Occipital lobe (tissue), 2 donors: ENCODE measurements around the gene MPRIP. TPM values are rescaled to one million over a fixed set of nuclear protein-coding genes. Genes with fewer than 3 reads are reported as not detected.
A peak's percentile ranks its signal among the peaks of the same experiment; 100 is the strongest.

Source experiments
- DNase-seq: peaks from one replicate; lab custom pipeline; 2025; lab: John Stamatoyannopoulos, UW
- total RNA-seq: library from RNA; depleted of rRNA; stranded (reverse); fragments of >200 nt; gene quantifications from one replicate; pipeline ENCODE4 v1.2.3, GENCODE V29; 2014

MPRIP gene
- total RNA-seq, 1 donor from 2014 or later = 126 TPM

DNA sequence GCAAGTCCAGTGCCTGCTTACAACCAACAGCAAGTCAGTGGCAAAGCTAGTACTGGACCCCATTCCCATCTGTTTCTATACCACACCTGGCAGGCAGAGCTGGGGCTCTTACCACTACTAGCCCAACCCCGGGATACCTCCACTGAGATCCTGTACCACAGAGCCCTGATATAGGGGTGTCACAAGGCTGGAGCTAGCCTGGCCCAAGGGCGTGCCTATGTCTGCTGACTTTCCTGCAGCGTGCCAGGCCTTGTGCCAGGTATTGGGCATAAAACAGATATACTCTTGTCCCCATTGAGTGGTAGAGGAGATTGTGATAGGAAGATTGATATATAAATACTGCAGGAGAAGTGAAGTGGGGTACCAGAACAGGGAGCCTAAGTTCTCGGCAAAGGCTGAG lies 119.5 kb downstream of the MPRIP start:
- no peak for DNase-seq

DNA sequence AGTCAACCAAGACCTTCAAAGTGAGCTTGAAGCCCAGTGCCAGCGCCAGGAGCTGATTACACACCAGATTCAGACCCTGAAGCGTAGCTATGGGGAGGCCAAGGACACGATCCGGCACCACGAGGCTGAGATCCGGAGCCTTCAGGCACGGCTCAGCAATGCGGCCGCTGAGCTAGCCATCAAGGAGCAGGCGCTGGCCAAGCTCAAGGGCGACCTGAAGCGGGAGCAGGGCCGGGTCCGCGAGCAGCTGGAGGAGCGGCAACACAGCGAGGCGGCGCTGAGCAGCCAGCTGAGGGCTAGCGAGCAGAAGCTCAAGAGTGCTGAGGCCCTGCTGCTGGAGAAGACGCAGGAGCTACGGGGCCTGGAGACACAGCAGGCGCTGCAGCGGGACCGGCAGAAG lies 121.9 kb downstream of the MPRIP start:
- no peak for DNase-seq

- DNase-seq = no peak
Observed at GRCh38 chr17:17164676-17165075, 122.4 kb downstream of the MPRIP start.

GRCh38 chr17:17165666-17166308 lies 123.5 kb downstream of the MPRIP start:
- no peak for DNase-seq

- no peak for DNase-seq
Observed at GRCh38 chr17:17166446-17166845, 124.2 kb downstream of the MPRIP start.

GRCh38 chr17:17167356-17167755 lies 125.1 kb downstream of the MPRIP start:
- no peak for DNase-seq

- DNase-seq = no peak
Observed at GRCh38 chr17:17167986-17168385, 125.7 kb downstream of the MPRIP start.

DNA sequence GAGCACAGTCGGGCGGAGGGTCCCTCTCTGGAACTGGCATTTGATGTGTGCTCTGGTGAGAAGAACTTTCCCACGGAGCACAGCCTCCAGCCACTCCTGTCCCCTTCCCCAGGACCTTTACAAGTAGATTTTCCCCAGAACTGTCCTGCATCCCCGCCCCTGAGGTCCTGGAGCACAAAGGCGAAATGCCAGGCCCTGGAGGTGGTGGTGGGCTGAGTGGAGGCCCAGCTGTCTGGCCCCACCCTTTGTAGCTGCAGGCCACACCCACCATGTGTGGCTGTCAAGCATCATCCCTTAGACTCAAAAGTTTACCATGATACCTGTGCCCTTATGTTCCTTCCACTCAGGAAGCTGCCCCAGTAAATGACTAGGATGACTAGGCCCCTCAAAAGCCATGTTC lies 126.1 kb downstream of the MPRIP start:
- DNase-seq = no peak

- no peak for DNase-seq
Observed at GRCh38 chr17:17169396-17169795, 127.1 kb downstream of the MPRIP start.

DNA sequence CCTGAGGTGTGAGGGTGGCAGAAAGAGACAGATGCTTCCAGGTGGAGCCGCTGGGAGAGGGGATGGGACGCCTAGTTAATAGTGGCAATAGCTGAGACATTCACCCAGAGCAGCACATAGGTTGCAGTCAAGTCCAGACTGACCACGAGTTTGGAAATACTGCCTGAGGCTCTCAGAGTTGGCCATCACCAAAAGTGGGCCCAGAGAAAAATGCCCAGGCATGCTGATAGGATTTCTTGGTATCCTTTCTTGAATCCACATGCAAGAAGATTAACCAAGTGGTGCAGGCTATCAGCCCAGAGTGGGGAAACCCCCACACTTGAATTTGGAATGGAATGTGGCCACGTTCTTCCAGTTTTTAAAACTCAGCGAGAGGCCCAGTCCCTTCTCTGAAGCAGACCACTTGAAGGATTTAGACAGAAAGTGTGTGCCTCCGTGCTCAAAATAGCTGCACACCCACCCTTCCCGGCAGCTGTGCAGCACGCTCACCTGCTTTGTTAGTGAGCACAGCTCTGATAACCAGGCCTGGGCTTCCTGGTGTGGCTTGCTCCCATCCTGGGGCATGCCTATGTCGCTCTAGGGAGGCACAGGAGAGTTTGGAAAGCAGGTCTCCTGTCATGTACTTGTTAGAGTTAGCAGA lies 128.2 kb downstream of the MPRIP start:
- DNase-seq = no peak

DNA sequence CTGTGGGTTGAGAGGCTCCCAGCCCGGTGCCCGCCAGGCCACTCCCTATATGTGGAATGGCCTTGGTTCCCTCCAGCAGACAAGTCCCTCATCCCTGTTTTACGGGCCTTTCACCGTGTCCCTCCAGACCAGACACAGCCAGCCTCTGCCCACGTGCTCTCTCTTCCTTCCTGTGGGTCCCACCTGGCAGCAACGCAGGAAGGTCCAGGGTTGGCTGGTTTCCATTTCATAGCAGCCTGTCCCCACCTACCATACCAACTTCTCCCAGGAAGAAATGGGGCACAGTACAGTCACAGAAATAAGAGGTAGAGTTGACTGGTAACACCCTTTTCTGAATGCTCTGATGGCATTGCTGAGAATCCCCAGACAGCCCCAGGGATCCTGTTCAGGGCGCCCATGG lies 128.9 kb downstream of the MPRIP start:
- no peak for DNase-seq

- no peak for DNase-seq
Observed at GRCh38 chr17:17172001-17172939, 130.0 kb downstream of the MPRIP start.

- DNase-seq = no peak
Observed at GRCh38 chr17:17172990-17173389, 130.7 kb downstream of the MPRIP start.

DNA sequence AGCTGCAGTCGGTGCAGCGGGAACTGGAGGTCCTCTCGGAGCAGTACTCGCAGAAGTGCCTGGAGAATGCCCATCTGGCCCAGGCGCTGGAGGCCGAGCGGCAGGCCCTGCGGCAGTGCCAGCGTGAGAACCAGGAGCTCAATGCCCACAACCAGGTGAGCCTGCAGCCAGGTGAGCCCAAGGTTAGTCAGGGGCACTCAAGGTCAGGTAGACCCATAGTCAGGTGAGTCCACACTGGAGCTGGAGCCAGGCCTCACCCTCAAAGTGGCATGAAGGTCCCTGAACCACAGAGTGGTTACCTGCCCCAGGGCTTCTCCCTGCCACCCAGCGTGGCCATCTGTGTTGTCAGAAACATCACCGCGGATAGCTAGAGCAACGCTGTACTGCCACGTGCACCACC lies 131.7 kb downstream of the MPRIP start:
- DNase-seq = no peak

DNA sequence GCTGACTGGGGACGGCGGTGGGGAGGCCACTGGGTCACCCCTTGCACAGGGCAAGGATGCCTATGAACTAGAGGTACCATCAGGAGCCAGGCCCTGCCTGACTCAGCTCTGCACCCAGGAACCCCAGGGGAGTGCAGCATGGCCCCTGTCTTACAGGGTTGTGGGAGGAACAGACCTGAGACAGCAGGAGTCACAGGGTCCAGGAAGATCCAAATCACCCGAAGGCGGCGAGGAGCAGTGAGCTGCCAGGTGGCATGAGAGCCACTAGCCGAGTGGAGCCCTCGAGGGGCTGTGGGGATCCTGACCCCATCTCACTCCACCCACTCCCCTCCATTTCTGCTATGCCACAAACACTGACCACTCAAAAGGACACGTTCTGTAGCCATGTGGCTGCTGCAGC lies 133.1 kb downstream of the MPRIP start:
- DNase-seq = no peak

DNA sequence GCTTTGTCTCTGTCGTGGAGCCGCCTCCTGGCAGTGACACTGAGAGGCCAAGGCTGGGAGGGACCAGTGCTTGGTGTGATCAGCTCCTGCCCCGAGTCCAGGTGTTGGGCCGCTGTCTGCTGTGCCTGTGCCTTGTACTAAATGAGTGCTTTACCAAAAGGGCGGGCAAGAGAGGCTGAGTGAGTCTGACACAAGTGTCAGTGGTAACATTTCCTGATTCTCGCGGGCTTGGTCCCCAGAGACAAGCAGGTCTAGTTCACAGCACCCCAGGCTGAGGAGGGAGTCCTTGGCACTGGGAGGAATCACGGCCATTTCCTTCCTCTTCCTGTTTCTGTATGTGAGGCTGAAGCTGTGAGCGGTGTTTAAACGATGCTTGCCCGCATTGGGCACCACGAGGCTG lies 133.7 kb downstream of the MPRIP start:
- DNase-seq = no peak

- no peak for DNase-seq
Observed at GRCh38 chr17:17176341-17176740, 134.1 kb downstream of the MPRIP start.

DNA sequence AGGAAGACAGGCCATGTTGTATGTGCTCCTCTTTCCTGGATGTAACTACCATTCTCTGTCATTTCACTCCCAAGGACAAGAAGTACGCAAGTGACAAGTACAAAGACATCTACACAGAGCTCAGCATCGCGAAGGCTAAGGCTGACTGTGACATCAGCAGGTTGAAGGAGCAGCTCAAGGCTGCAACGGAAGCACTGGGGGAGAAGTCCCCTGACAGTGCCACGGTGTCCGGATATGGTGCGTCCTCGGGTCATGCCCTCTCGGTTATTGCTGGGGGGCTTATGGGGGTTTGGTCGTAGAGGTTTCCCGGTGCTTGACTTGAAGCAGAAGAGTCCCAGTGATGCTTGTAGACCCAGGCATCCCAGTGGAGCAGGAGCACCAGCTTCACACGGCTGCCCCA lies 134.9 kb downstream of the MPRIP start:
- DNase-seq = no peak

- no peak for DNase-seq
Observed at GRCh38 chr17:17179371-17179827, 137.1 kb downstream of the MPRIP start.

DNA sequence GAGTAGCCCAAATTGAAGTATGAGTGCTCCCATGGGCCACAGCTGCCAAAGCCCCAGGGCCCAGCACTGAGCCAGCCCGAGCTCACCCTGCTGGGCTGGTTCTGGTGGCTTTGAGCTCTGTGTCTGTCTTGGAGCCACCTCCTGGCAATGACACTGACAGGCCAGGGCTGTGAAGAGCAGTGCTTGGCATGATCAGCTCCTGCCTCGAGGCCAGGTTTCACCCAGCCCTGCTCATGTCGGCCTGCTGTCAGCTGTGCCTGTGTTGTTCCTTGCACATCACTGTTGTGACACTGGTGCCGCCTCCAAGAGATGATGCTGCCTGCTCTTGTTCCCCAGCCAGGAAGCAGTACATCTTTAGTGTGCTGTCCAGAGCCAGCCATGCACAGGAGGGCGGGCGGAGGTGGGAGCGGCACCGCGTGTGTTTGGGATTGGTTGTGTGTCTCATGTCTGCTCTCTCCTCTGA lies 137.9 kb downstream of the MPRIP start:
- peak; percentile 52 for DNase-seq

- no peak for DNase-seq
Observed at GRCh38 chr17:17180741-17181525, 138.7 kb downstream of the MPRIP start.
